ENCODE measurements around the gene CLDN3.
"Not testable (repeated sequence)": the region's sequence is repeated elsewhere in the genome, so short reads cannot be mapped to it uniquely, and the experiment has no call there.

DNA sequence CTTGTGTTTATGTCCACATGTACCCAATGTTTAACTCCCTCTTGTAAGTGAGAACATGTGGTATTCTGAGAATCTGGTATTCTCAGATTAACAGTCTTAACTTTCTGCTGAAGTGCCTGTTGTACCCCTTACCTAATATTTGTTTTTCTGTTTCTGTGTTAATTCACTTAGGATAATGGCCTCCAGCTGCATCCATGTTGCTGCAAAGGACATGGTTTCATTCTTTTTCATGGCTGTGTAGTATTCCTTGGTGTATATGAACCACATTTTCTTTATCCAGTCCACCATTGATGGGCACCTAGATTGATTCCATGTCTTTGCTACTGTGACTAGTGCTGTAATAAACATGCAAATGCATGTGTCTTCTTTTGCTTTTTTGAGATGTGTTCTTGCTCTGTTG is 25.1 kb upstream of the CLDN3 start:
- not testable (repeated sequence) for TF ChIP-seq EZH2phosphoT487 (IDR thresholded peaks at IDR 0.05; ENCODE audit: borderline replicate concordance, low read length); EZH2 (IDR thresholded peaks at IDR 0.05; ENCODE audit: low read length, unreplicated experiment); CTCF (conservative IDR thresholded peaks at IDR 0.05; ENCODE audit: low read depth, low read length)
